Mesenchymal stem cell (in vitro differentiated cells and primary cell): ENCODE results near the gene IPPK.

Experiments
- DNase-seq: peaks from one replicate; pipeline ENCODE4 v3.0.0-alpha.2; 2013
- H2AFZ ChIP-seq: one replicate; pipeline ENCODE4 v1.6.1; 2013; ENCODE audit warnings: low read depth, mild to moderate bottlenecking, control low read depth, inconsistent platforms, low read length, moderate library complexity
- H2AK5ac ChIP-seq: 2 replicates; pipeline ENCODE4 v1.6.1; 2013; ENCODE audit warnings: low read length, moderate library complexity, mild to moderate bottlenecking, inconsistent platforms; ENCODE audit not compliant: severe bottlenecking
- H2BK120ac ChIP-seq: one replicate; pipeline ENCODE4 v1.6.1; 2013; ENCODE audit warnings: low read depth, mild to moderate bottlenecking, inconsistent platforms, low read length, moderate library complexity
- H2BK12ac ChIP-seq, 2 experiments: one replicate each; pipeline ENCODE4 v1.6.1; 2013; ENCODE audit warnings: inconsistent platforms in 2 of 2, low read length in 2 of 2, mild to moderate bottlenecking in 2 of 2, moderate library complexity in 2 of 2, control low read depth in 1 of 2
- H2BK15ac ChIP-seq: one replicate; pipeline ENCODE4 v1.6.1; 2013; ENCODE audit warnings: mild to moderate bottlenecking, low read depth, inconsistent platforms; ENCODE audit not compliant: poor library complexity, severe bottlenecking
- H2BK5ac ChIP-seq: 2 replicates; pipeline ENCODE4 v1.6.1; 2013; ENCODE audit warnings: low read depth, mild to moderate bottlenecking, low read length, control low read depth, inconsistent platforms; ENCODE audit not compliant: poor library complexity, severe bottlenecking
- H3K14ac ChIP-seq, 2 experiments: one replicate each; pipeline ENCODE4 v1.6.1; 2013; ENCODE audit warnings: inconsistent platforms in 2 of 2, low read length in 2 of 2, control low read depth in 1 of 2, mild to moderate bottlenecking in 1 of 2, moderate library complexity in 1 of 2
- H3K18ac ChIP-seq, 2 experiments: one replicate each; pipeline ENCODE4 v1.6.1; 2013; ENCODE audit warnings: inconsistent platforms in 2 of 2, low read length in 2 of 2, control low read depth in 1 of 2, low read depth in 1 of 2, mild to moderate bottlenecking in 1 of 2
- H3K23ac ChIP-seq, 2 experiments: one replicate each; pipeline ENCODE4 v1.6.1; 2013; ENCODE audit warnings: inconsistent platforms in 2 of 2, low read length in 2 of 2, mild to moderate bottlenecking in 2 of 2, moderate library complexity in 2 of 2, control low read depth in 1 of 2
- H3K27ac ChIP-seq: 2 replicates; pipeline ENCODE4 v1.5.1; 2013; ENCODE audit warnings: mild to moderate bottlenecking, moderate library complexity, low read length, control low read depth, inconsistent platforms; ENCODE audit not compliant: poor library complexity, severe bottlenecking
- H3K27me3 ChIP-seq, 2 experiments: 2 replicates each; pipeline versions ENCODE4 v1.6.1 to v1.7.0; 2013; ENCODE audit warnings: low read length in 2 of 2, mild to moderate bottlenecking in 2 of 2, moderate library complexity in 2 of 2, control low read depth in 1 of 2, inconsistent platforms in 1 of 2; ENCODE audit not compliant: control insufficient read depth in 1 of 2, insufficient read depth in 1 of 2
- H3K36me3 ChIP-seq, 2 experiments: 2 replicates each; pipeline versions ENCODE4 v1.6.1 to v1.7.0; 2013; ENCODE audit warnings: low read length in 2 of 2, control low read depth in 1 of 2, inconsistent platforms in 1 of 2, low read depth in 1 of 2, mild to moderate bottlenecking in 1 of 2; ENCODE audit not compliant: insufficient read depth in 2 of 2, control insufficient read depth in 1 of 2
- H3K4ac ChIP-seq, 2 experiments: one replicate each; pipeline ENCODE4 v1.6.1; 2013; ENCODE audit warnings: inconsistent platforms in 2 of 2, low read length in 2 of 2, mild to moderate bottlenecking in 2 of 2, moderate library complexity in 2 of 2, control low read depth in 1 of 2, low read depth in 1 of 2
- H3K4me1 ChIP-seq: 2 replicates; pipeline ENCODE4 v1.6.1; 2013; ENCODE audit warnings: low read depth, low read length, control low read depth; ENCODE audit not compliant: control insufficient read depth, insufficient read depth
- H3K4me2 ChIP-seq: 2 replicates; pipeline ENCODE4 v1.6.1; 2013; ENCODE audit warnings: low read length, mild to moderate bottlenecking, inconsistent platforms; ENCODE audit not compliant: poor library complexity, severe bottlenecking
- H3K4me3 ChIP-seq, 2 experiments: 2 replicates each; pipeline versions ENCODE4 v1.5.1 to v1.7.0; 2013; ENCODE audit warnings: low read length in 2 of 2, mild to moderate bottlenecking in 2 of 2, control low read depth in 1 of 2, low read depth in 1 of 2; ENCODE audit not compliant: insufficient read depth in 1 of 2
- H3K79me1 ChIP-seq: replicated peaks from 2 replicates; pipeline ENCODE4 v1.6.1; 2013; ENCODE audit warnings: mild to moderate bottlenecking, control low read depth, low read length, inconsistent platforms; ENCODE audit not compliant: poor library complexity, severe bottlenecking
- H3K9ac ChIP-seq: 2 replicates; pipeline ENCODE4 v1.7.0; 2013; ENCODE audit warnings: mild to moderate bottlenecking, low read length, moderate library complexity
- H3K9me3 ChIP-seq: 2 replicates; pipeline ENCODE4 v1.7.0; 2013; ENCODE audit warnings: mild to moderate bottlenecking, low read length; ENCODE audit not compliant: control insufficient read depth
- H4K8ac ChIP-seq: one replicate; pipeline ENCODE4 v1.6.1; 2013; ENCODE audit warnings: inconsistent platforms, mild to moderate bottlenecking, low read length, moderate library complexity
- H4K91ac ChIP-seq: one replicate; pipeline ENCODE4 v1.6.1; 2013; ENCODE audit warnings: mild to moderate bottlenecking, low read length, inconsistent platforms
- WGBS: methylation state at CpG from one replicate; pipeline ENCODE4 v1.1.7; 2013; ENCODE audit warnings: mixed read lengths; 5-methylcytosine and 5-hydroxymethylcytosine counted together

IPPK gene

GRCh38 chr9:92564982-92565381, 104.9 kb downstream of the IPPK start:
- peaks cover 3% of the 10 kb centered on the region for H3K4me1 ChIP-seq
- H3K9me3 ChIP-seq = no peaks in the 10 kb centered on the region
- no peaks in the 10 kb centered on the region for H3K79me1 ChIP-seq
- H3K4ac ChIP-seq = no peak overlapping the region
- H3K4me3 ChIP-seq = no peak overlapping the region
- H3K27ac ChIP-seq = no peak overlapping the region
- no peaks in the 10 kb centered on the region for H3K27me3 ChIP-seq
- H4K8ac ChIP-seq = no peak overlapping the region
- no peak overlapping the region for H3K18ac ChIP-seq
- DNase-seq = peak; percentile 6
- H2BK15ac ChIP-seq = no peak overlapping the region
- no peak overlapping the region for H2BK12ac ChIP-seq
- WGBS = 91% methylated on average over 2 of the region's 2 CpGs
- H3K14ac ChIP-seq = no peak overlapping the region
- H2BK5ac ChIP-seq = no peak overlapping the region
- H3K36me3 ChIP-seq = no peaks in the 10 kb centered on the region
- H3K4me2 ChIP-seq = no peak overlapping the region
- H3K23ac ChIP-seq = no peak overlapping the region
- H4K91ac ChIP-seq = no peak overlapping the region
- no peak overlapping the region for H3K9ac ChIP-seq
- no peak overlapping the region for H2AK5ac ChIP-seq
- H2AFZ ChIP-seq = no peak overlapping the region
- no peak overlapping the region for H2BK120ac ChIP-seq

GRCh38 chr9:92564504-92564903, 105.4 kb downstream of the IPPK start:
- H3K27me3 ChIP-seq = no peaks in the 10 kb centered on the region
- H3K18ac ChIP-seq = no peak overlapping the region
- DNase-seq = peak; percentile 55
- H3K79me1 ChIP-seq = no peaks in the 10 kb centered on the region
- H3K27ac ChIP-seq = no peak overlapping the region
- no peak overlapping the region for H2AK5ac ChIP-seq
- H2BK5ac ChIP-seq = no peak overlapping the region
- no peak overlapping the region for H4K91ac ChIP-seq
- no peak overlapping the region for H3K4ac ChIP-seq
- no peak overlapping the region for H2BK12ac ChIP-seq
- H3K9me3 ChIP-seq = no peaks in the 10 kb centered on the region
- no peaks in the 10 kb centered on the region for H3K36me3 ChIP-seq
- H3K14ac ChIP-seq = no peak overlapping the region
- no peak overlapping the region for H4K8ac ChIP-seq
- H2BK15ac ChIP-seq = no peak overlapping the region
- H3K9ac ChIP-seq = no peak overlapping the region
- H3K4me3 ChIP-seq = no peak overlapping the region
- H3K4me2 ChIP-seq = no peak overlapping the region
- H2AFZ ChIP-seq = no peak overlapping the region
- peaks cover 3% of the 10 kb centered on the region for H3K4me1 ChIP-seq
- H2BK120ac ChIP-seq = no peak overlapping the region
- H3K23ac ChIP-seq = no peak overlapping the region
